GM21515 (cell line): ENCODE results near the gene FAM161B.
A peak's percentile ranks its signal among the peaks of the same experiment; 100 is the strongest.
"Not testable (repeated sequence)": the region's sequence is repeated elsewhere in the genome, so short reads cannot be mapped to it uniquely, and the experiment has no call there.

Experiments
- ATAC-seq: cut with Tn5 transposase; IDR thresholded peaks from one replicate; pipeline ENCODE4 v1.9.1; 2021; ENCODE audit not compliant: unreplicated experiment

The FAM161B gene

GRCh38 chr14:73944432-73945158 lies 5.3 kb downstream of the FAM161B start:
- ATAC-seq = no peak

GRCh38 chr14:73943083-73943482 lies 6.8 kb downstream of the FAM161B start:
- no peak for ATAC-seq

- ATAC-seq = no peak
Observed at GRCh38 chr14:73942180-73942579, 7.7 kb downstream of the FAM161B start.

GRCh38 chr14:73937012-73937411 lies 12.9 kb downstream of the FAM161B start:
- no peak for ATAC-seq

GRCh38 chr14:73936548-73936947 lies 13.3 kb downstream of the FAM161B start:
- ATAC-seq = no peak

- ATAC-seq = no peak
Observed at GRCh38 chr14:73935666-73936065, 14.2 kb downstream of the FAM161B start.

- no peak for ATAC-seq
Observed at GRCh38 chr14:73924337-73924736, 25.6 kb downstream of the FAM161B start.

- ATAC-seq = not testable (repeated sequence)
Observed at GRCh38 chr14:73919457-73919856, 30.4 kb downstream of the FAM161B start.

- ATAC-seq = no peak
Observed at GRCh38 chr14:73916324-73916723, 33.6 kb downstream of the FAM161B start.

GRCh38 chr14:73913256-73913655 lies 36.6 kb downstream of the FAM161B start:
- no peak for ATAC-seq

- ATAC-seq = no peak
Observed at GRCh38 chr14:73909681-73910080, 40.2 kb downstream of the FAM161B start.

- ATAC-seq = no peak
Observed at GRCh38 chr14:73903028-73903427, 46.9 kb downstream of the FAM161B start.

- no peak for ATAC-seq
Observed at GRCh38 chr14:73896521-73896920, 53.4 kb downstream of the FAM161B start.

- ATAC-seq = no peak
Observed at GRCh38 chr14:73895939-73896338, 54.0 kb downstream of the FAM161B start.

- ATAC-seq = not testable (repeated sequence)
Observed at GRCh38 chr14:73894180-73894687, 55.7 kb downstream of the FAM161B start.

- no peak for ATAC-seq
Observed at GRCh38 chr14:73889376-73889775, 60.5 kb downstream of the FAM161B start.

- ATAC-seq = no peak
Observed at GRCh38 chr14:73888971-73889370, 60.9 kb downstream of the FAM161B start.

GRCh38 chr14:73888460-73888725 lies 61.5 kb downstream of the FAM161B start:
- no peak for ATAC-seq

- no peak for ATAC-seq
Observed at GRCh38 chr14:73887694-73888459, 62.0 kb downstream of the FAM161B start.

- no peak for ATAC-seq
Observed at GRCh38 chr14:73887318-73887616, 62.6 kb downstream of the FAM161B start.

GRCh38 chr14:73886449-73887317 lies 63.2 kb downstream of the FAM161B start, which contains the start of gene ZNF410:
Gene ZNF410 (plus strand): TSS chr14:73886859. CDS start chr14:73892176, 5,317 bp downstream.
- ATAC-seq = peak; percentile 94
